ENCODE measurements around the gene THSD7B. TPM values are rescaled to one million over a fixed set of nuclear protein-coding genes. Genes with fewer than 3 reads are reported as not detected.

THSD7B gene
- total and polyA plus RNA-seq, 2 of the 13 experiments (the other 11 are each of a cell fraction or from before 2014, with no cell fraction given), result 0.02 TPM; not detected in 1

DNA sequence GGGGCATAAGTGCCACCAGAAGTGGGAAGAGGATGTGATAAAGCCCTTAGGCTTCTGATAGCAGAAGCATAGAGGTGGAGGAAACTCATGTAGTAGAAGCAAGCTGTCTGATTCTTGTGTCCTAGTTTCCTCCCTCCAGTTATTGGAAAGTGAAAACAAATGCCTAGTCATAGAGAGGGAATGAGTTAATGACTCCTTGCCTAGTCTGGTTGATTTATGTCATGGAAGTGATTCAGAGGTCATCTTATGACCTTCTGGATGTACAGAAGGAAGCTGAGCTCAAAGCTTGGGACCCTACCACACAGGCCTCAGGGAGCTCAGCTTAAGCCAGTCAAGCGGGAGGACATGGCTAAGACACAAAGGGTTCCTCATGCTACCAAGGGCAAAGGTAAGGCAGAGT, 232.2 kb downstream of the THSD7B start:
- intact Hi-C loops (cut with micrococcal nuclease; ENCODE audit: unreplicated experiment), result no loop called here
- no peak for TF ChIP-seq SMAD1 (CRISPR knock-in tag; IDR thresholded peaks at IDR 0.05; ENCODE audit: borderline replicate concordance, low read depth)
- TF ChIP-seq ZNF782 (CRISPR knock-in tag; IDR thresholded peaks at IDR 0.05; ENCODE audit: borderline replicate concordance), result no peak
- no peak for TF ChIP-seq MYNN (CRISPR knock-in tag; IDR thresholded peaks at IDR 0.05; ENCODE audit: low read depth)
- no peak for TF ChIP-seq ZNF605 (CRISPR knock-in tag; IDR thresholded peaks at IDR 0.05)
- no peak for TF ChIP-seq KLF15 (CRISPR knock-in tag; IDR thresholded peaks at IDR 0.05; ENCODE audit: borderline replicate concordance)
- TF ChIP-seq, protein P1, sequence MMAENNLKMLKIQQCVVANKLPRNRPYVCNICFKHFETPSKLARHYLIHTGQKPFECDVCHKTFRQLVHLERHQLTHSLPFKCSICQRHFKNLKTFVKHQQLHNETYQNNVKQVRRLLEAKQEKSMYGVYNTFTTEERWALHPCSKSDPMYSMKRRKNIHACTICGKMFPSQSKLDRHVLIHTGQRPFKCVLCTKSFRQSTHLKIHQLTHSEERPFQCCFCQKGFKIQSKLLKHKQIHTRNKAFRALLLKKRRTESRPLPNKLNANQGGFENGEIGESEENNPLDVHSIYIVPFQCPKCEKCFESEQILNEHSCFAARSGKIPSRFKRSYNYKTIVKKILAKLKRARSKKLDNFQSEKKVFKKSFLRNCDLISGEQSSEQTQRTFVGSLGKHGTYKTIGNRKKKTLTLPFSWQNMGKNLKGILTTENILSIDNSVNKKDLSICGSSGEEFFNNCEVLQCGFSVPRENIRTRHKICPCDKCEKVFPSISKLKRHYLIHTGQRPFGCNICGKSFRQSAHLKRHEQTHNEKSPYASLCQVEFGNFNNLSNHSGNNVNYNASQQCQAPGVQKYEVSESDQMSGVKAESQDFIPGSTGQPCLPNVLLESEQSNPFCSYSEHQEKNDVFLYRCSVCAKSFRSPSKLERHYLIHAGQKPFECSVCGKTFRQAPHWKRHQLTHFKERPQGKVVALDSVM (CRISPR knock-in tag; IDR thresholded peaks at IDR 0.05), result no peak
- no peak for TF ChIP-seq ZNF703 (CRISPR knock-in tag; IDR thresholded peaks at IDR 0.05; ENCODE audit: borderline replicate concordance)
- TF ChIP-seq ZFP82 (CRISPR knock-in tag; IDR thresholded peaks at IDR 0.05; ENCODE audit: borderline replicate concordance), result no peak
- no peak for TF ChIP-seq ZMYM2 (CRISPR knock-in tag; IDR thresholded peaks at IDR 0.05)
- no peak for TF ChIP-seq ELF4 (CRISPR knock-in tag; IDR thresholded peaks at IDR 0.05; ENCODE audit: borderline replicate concordance)
- TF ChIP-seq ZBTB21 (CRISPR knock-in tag; IDR thresholded peaks at IDR 0.05), result no peak
- TF ChIP-seq NFIB (CRISPR knock-in tag; IDR thresholded peaks at IDR 0.05; ENCODE audit: borderline replicate concordance), result no peak
- no peak for TF ChIP-seq PRDM4 (CRISPR knock-in tag; IDR thresholded peaks at IDR 0.05; ENCODE audit: borderline replicate concordance)
- TF ChIP-seq ZBTB2 (CRISPR knock-in tag; IDR thresholded peaks at IDR 0.05; ENCODE audit: low read depth), result no peak
- TF ChIP-seq ZEB1 (IDR thresholded peaks at IDR 0.05; ENCODE audit: insufficient replicate concordance, low read depth), result no peak

More for the DNA sequence above, 232.2 kb downstream of the THSD7B start:
- Histone ChIP-seq H3K4me3 (replicated peaks in 1 of 3; ENCODE audit: insufficient read depth in 1 of 3, low read depth in 2 of 3, low read length in 3 of 3) (no peak overlapping the region), H3K36me3 (replicated peaks in 1 of 2; ENCODE audit: control insufficient read depth in 1 of 2, insufficient read depth in 2 of 2, low read length in 2 of 2) (no peaks in the 10 kb centered on the region), H3K9ac (ENCODE audit: insufficient read depth, low read depth, low read length) (no peak overlapping the region), H3K4me1 (ENCODE audit: insufficient read depth, low read length) (no peaks in the 10 kb centered on the region), H3K4me2 (ENCODE audit: low read depth, low read length) (no peak overlapping the region), H3K27me3 (ENCODE audit: control insufficient read depth in 1 of 2, insufficient read depth in 2 of 2, low read length in 2 of 2) (peaks cover 0 to 1% of the 10 kb centered on the region in 2 experiments; a peak in 1 of 5 replicates), H3K79me2 (ENCODE audit: insufficient read depth, low read length) (no peaks in the 10 kb centered on the region), H3K27ac (ENCODE audit: extremely low read length, insufficient read depth, low read length) (no peak overlapping the region), H3K9me3 (ENCODE audit: low read length) (no peaks in the 10 kb centered on the region), H4K20me1 (ENCODE audit: insufficient read depth, low read length) (no peaks in the 10 kb centered on the region), H2AFZ (ENCODE audit: low read length) (no peak overlapping the region)
- ChIA-PET CTCF (ENCODE audit: low intra/inter-chr PET ratio, low total read pairs) (no interaction called here), POLR2A (no interaction called here)
- no peak for DNase-seq (ENCODE audit: low spot score)
- ATAC-seq, result no peak
- no TSS peak for BruUV-seq (replicated peaks)
- no peak for FAIRE-seq
- in situ Hi-C loops (cut with HindIII; ENCODE audit: extremely low pct_ligation_motif_present, low pct_unique_long_range_greater_than_20kb), result no loop called here
- WGBS (ENCODE audit: low lambda C conversion rate), result 33% methylated on average over 1 of the region's 1 CpG

Measured in HepG2 (cell line).